ENCODE data around the gene BRIP1.

The BRIP1 gene

GRCh38 chr17:61756561-61756960 is 106.8 kb downstream of the BRIP1 start:
- no peaks in the 10 kb centered on the region for H3K36me3 ChIP-seq (ENCODE audit: control insufficient read depth in 1 of 2, insufficient read depth in 2 of 2, low read length in 2 of 2)

GRCh38 chr17:61755668-61756067 is 107.7 kb downstream of the BRIP1 start:
- H3K27ac ChIP-seq (ENCODE audit: low read depth, low read length), result no peak overlapping the region
- H3K36me3 ChIP-seq (ENCODE audit: control insufficient read depth in 1 of 2, insufficient read depth in 2 of 2, low read length in 2 of 2), result no peaks in the 10 kb centered on the region
- H3K27me3 ChIP-seq (ENCODE audit: control insufficient read depth in 1 of 2, insufficient read depth in 2 of 2, low read length in 2 of 2), result no peaks in the 10 kb centered on the region
- no peaks in the 10 kb centered on the region for H3K4me1 ChIP-seq (ENCODE audit: control insufficient read depth in 1 of 2, insufficient read depth in 2 of 2, low read length in 2 of 2)
- no peak overlapping the region for H3K9ac ChIP-seq (ENCODE audit: low read depth in 1 of 2, low read length in 2 of 2)
- no peaks in the 10 kb centered on the region for H3K9me3 ChIP-seq (ENCODE audit: control insufficient read depth in 1 of 2, low read length in 2 of 2)
- H3K4me3 ChIP-seq (ENCODE audit: low read depth in 1 of 2, low read length in 2 of 2), result no peak overlapping the region

More at GRCh38 chr17:61756561-61756960, 106.8 kb downstream of the BRIP1 start:
- Histone ChIP-seq H3K27me3 (ENCODE audit: control insufficient read depth in 1 of 2, insufficient read depth in 2 of 2, low read length in 2 of 2) (no peaks in the 10 kb centered on the region), H3K9me3 (ENCODE audit: control insufficient read depth in 1 of 2, low read length in 2 of 2) (no peaks in the 10 kb centered on the region), H3K4me1 (ENCODE audit: control insufficient read depth in 1 of 2, insufficient read depth in 2 of 2, low read length in 2 of 2) (no peaks in the 10 kb centered on the region), H3K27ac (ENCODE audit: low read depth, low read length) (no peak overlapping the region), H3K4me3 (ENCODE audit: low read depth in 1 of 2, low read length in 2 of 2) (no peak overlapping the region), H3K9ac (ENCODE audit: low read depth in 1 of 2, low read length in 2 of 2) (no peak overlapping the region)

- Histone ChIP-seq H3K4me3 (ENCODE audit: low read depth in 1 of 2, low read length in 2 of 2) (no peak overlapping the region), H3K9me3 (ENCODE audit: control insufficient read depth in 1 of 2, low read length in 2 of 2) (no peaks in the 10 kb centered on the region)
Measured at GRCh38 chr17:61755078-61755477, 108.2 kb downstream of the BRIP1 start.

GRCh38 chr17:61754124-61754523 is 109.2 kb downstream of the BRIP1 start:
- Histone ChIP-seq H3K36me3 (ENCODE audit: control insufficient read depth in 1 of 2, insufficient read depth in 2 of 2, low read length in 2 of 2) (no peaks in the 10 kb centered on the region), H3K9me3 (ENCODE audit: control insufficient read depth in 1 of 2, low read length in 2 of 2) (no peaks in the 10 kb centered on the region), H3K27ac (ENCODE audit: low read depth, low read length) (no peak overlapping the region), H3K9ac (ENCODE audit: low read depth in 1 of 2, low read length in 2 of 2) (no peak overlapping the region), H3K4me3 (ENCODE audit: low read depth in 1 of 2, low read length in 2 of 2) (no peak overlapping the region), H3K4me1 (ENCODE audit: control insufficient read depth in 1 of 2, insufficient read depth in 2 of 2, low read length in 2 of 2) (no peaks in the 10 kb centered on the region), H3K27me3 (ENCODE audit: control insufficient read depth in 1 of 2, insufficient read depth in 2 of 2, low read length in 2 of 2) (no peaks in the 10 kb centered on the region)

More at GRCh38 chr17:61755078-61755477, 108.2 kb downstream of the BRIP1 start:
- Histone ChIP-seq H3K9ac (ENCODE audit: low read depth in 1 of 2, low read length in 2 of 2) (no peak overlapping the region), H3K27ac (ENCODE audit: low read depth, low read length) (no peak overlapping the region), H3K27me3 (ENCODE audit: control insufficient read depth in 1 of 2, insufficient read depth in 2 of 2, low read length in 2 of 2) (no peaks in the 10 kb centered on the region), H3K36me3 (ENCODE audit: control insufficient read depth in 1 of 2, insufficient read depth in 2 of 2, low read length in 2 of 2) (no peaks in the 10 kb centered on the region), H3K4me1 (ENCODE audit: control insufficient read depth in 1 of 2, insufficient read depth in 2 of 2, low read length in 2 of 2) (no peaks in the 10 kb centered on the region)

GRCh38 chr17:61753696-61754095 is 109.6 kb downstream of the BRIP1 start:
- H3K27me3 ChIP-seq (ENCODE audit: control insufficient read depth in 1 of 2, insufficient read depth in 2 of 2, low read length in 2 of 2), result no peaks in the 10 kb centered on the region
- no peak overlapping the region for H3K4me3 ChIP-seq (ENCODE audit: low read depth in 1 of 2, low read length in 2 of 2)
- no peak overlapping the region for H3K27ac ChIP-seq (ENCODE audit: low read depth, low read length)
- no peaks in the 10 kb centered on the region for H3K4me1 ChIP-seq (ENCODE audit: control insufficient read depth in 1 of 2, insufficient read depth in 2 of 2, low read length in 2 of 2)
- no peaks in the 10 kb centered on the region for H3K9me3 ChIP-seq (ENCODE audit: control insufficient read depth in 1 of 2, low read length in 2 of 2)
- H3K36me3 ChIP-seq (ENCODE audit: control insufficient read depth in 1 of 2, insufficient read depth in 2 of 2, low read length in 2 of 2), result no peaks in the 10 kb centered on the region
- H3K9ac ChIP-seq (ENCODE audit: low read depth in 1 of 2, low read length in 2 of 2), result no peak overlapping the region

GRCh38 chr17:61750656-61751055 is 112.7 kb downstream of the BRIP1 start:
- no peak overlapping the region for H3K9ac ChIP-seq (ENCODE audit: low read depth in 1 of 2, low read length in 2 of 2)
- H3K4me3 ChIP-seq (ENCODE audit: low read depth in 1 of 2, low read length in 2 of 2), result no peak overlapping the region
- no peaks in the 10 kb centered on the region for H3K27me3 ChIP-seq (ENCODE audit: control insufficient read depth in 1 of 2, insufficient read depth in 2 of 2, low read length in 2 of 2)
- no peaks in the 10 kb centered on the region for H3K36me3 ChIP-seq (ENCODE audit: control insufficient read depth in 1 of 2, insufficient read depth in 2 of 2, low read length in 2 of 2)
- no peak overlapping the region for H3K27ac ChIP-seq (ENCODE audit: low read depth, low read length)
- H3K9me3 ChIP-seq (ENCODE audit: control insufficient read depth in 1 of 2, low read length in 2 of 2), result no peaks in the 10 kb centered on the region
- no peaks in the 10 kb centered on the region for H3K4me1 ChIP-seq (ENCODE audit: control insufficient read depth in 1 of 2, insufficient read depth in 2 of 2, low read length in 2 of 2)

GRCh38 chr17:61749823-61750404 is 113.4 kb downstream of the BRIP1 start:
- Histone ChIP-seq H3K4me1 (ENCODE audit: control insufficient read depth in 1 of 2, insufficient read depth in 2 of 2, low read length in 2 of 2) (no peaks in the 10 kb centered on the region), H3K36me3 (ENCODE audit: control insufficient read depth in 1 of 2, insufficient read depth in 2 of 2, low read length in 2 of 2) (no peaks in the 10 kb centered on the region), H3K4me3 (ENCODE audit: low read depth in 1 of 2, low read length in 2 of 2) (no peak overlapping the region), H3K27ac (ENCODE audit: low read depth, low read length) (no peak overlapping the region), H3K9me3 (ENCODE audit: control insufficient read depth in 1 of 2, low read length in 2 of 2) (no peaks in the 10 kb centered on the region), H3K9ac (ENCODE audit: low read depth in 1 of 2, low read length in 2 of 2) (no peak overlapping the region), H3K27me3 (ENCODE audit: control insufficient read depth in 1 of 2, insufficient read depth in 2 of 2, low read length in 2 of 2) (no peaks in the 10 kb centered on the region)

- no peak overlapping the region for H3K9ac ChIP-seq (ENCODE audit: low read depth in 1 of 2, low read length in 2 of 2)
- H3K27ac ChIP-seq (ENCODE audit: low read depth, low read length), result no peak overlapping the region
- H3K36me3 ChIP-seq (ENCODE audit: control insufficient read depth in 1 of 2, insufficient read depth in 2 of 2, low read length in 2 of 2), result peaks cover 0 to 4% of the 10 kb centered on the region in 2 donors
- H3K27me3 ChIP-seq (ENCODE audit: control insufficient read depth in 1 of 2, insufficient read depth in 2 of 2, low read length in 2 of 2), result no peaks in the 10 kb centered on the region
- H3K4me1 ChIP-seq (ENCODE audit: control insufficient read depth in 1 of 2, insufficient read depth in 2 of 2, low read length in 2 of 2), result no peaks in the 10 kb centered on the region
- H3K4me3 ChIP-seq (ENCODE audit: low read depth in 1 of 2, low read length in 2 of 2), result no peak overlapping the region
- no peaks in the 10 kb centered on the region for H3K9me3 ChIP-seq (ENCODE audit: control insufficient read depth in 1 of 2, low read length in 2 of 2)
Measured at GRCh38 chr17:61746248-61746985, 116.9 kb downstream of the BRIP1 start.

GRCh38 chr17:61744804-61745203 is 118.5 kb downstream of the BRIP1 start:
- Histone ChIP-seq H3K27ac (ENCODE audit: low read depth, low read length) (no peak overlapping the region), H3K9ac (ENCODE audit: low read depth in 1 of 2, low read length in 2 of 2) (no peak overlapping the region), H3K36me3 (ENCODE audit: control insufficient read depth in 1 of 2, insufficient read depth in 2 of 2, low read length in 2 of 2) (peaks cover 0 to 5% of the 10 kb centered on the region in 2 donors), H3K4me1 (ENCODE audit: control insufficient read depth in 1 of 2, insufficient read depth in 2 of 2, low read length in 2 of 2) (no peaks in the 10 kb centered on the region), H3K9me3 (ENCODE audit: control insufficient read depth in 1 of 2, low read length in 2 of 2) (no peaks in the 10 kb centered on the region), H3K4me3 (ENCODE audit: low read depth in 1 of 2, low read length in 2 of 2) (no peak overlapping the region), H3K27me3 (ENCODE audit: control insufficient read depth in 1 of 2, insufficient read depth in 2 of 2, low read length in 2 of 2) (no peaks in the 10 kb centered on the region)

- Histone ChIP-seq H3K9ac (ENCODE audit: low read depth in 1 of 2, low read length in 2 of 2) (no peak overlapping the region), H3K4me3 (ENCODE audit: low read depth in 1 of 2, low read length in 2 of 2) (no peak overlapping the region), H3K36me3 (ENCODE audit: control insufficient read depth in 1 of 2, insufficient read depth in 2 of 2, low read length in 2 of 2) (peaks cover 0 to 5% of the 10 kb centered on the region in 2 donors), H3K9me3 (ENCODE audit: control insufficient read depth in 1 of 2, low read length in 2 of 2) (no peaks in the 10 kb centered on the region), H3K4me1 (ENCODE audit: control insufficient read depth in 1 of 2, insufficient read depth in 2 of 2, low read length in 2 of 2) (no peaks in the 10 kb centered on the region), H3K27me3 (ENCODE audit: control insufficient read depth in 1 of 2, insufficient read depth in 2 of 2, low read length in 2 of 2) (no peaks in the 10 kb centered on the region), H3K27ac (ENCODE audit: low read depth, low read length) (no peak overlapping the region)
Measured at GRCh38 chr17:61744252-61744651, 119.1 kb downstream of the BRIP1 start.
